NCI-H2196 treated with DMSO at 0.1 percent for 48 hours (cell line): ENCODE measurements around the gene ST6GALNAC3.

Experiments
- DNase-seq: peaks from one replicate; lab custom pipeline; 2025; ENCODE audit not compliant: unreplicated experiment; lab: John Stamatoyannopoulos, UW

The ST6GALNAC3 gene

DNA sequence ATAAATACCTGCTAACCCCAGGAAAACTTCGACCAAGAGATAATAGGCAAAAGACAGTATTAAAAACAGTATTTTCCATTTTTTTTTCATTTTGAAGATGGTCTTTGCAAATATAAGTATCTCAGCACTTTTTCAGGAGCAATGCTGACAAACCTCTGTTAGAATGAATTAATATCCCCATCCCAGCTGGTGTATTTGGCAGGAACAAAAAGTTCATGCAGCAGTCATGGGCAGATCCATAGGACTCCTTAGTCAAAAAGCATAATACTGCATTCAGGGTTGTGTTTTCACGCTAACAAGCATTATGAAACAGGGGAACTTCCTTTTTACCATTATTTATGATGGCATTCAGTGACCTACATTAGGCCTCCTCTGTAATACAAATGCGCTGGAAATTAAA, 344.0 kb downstream of the ST6GALNAC3 start:
- DNase-seq = no peak

DNA sequence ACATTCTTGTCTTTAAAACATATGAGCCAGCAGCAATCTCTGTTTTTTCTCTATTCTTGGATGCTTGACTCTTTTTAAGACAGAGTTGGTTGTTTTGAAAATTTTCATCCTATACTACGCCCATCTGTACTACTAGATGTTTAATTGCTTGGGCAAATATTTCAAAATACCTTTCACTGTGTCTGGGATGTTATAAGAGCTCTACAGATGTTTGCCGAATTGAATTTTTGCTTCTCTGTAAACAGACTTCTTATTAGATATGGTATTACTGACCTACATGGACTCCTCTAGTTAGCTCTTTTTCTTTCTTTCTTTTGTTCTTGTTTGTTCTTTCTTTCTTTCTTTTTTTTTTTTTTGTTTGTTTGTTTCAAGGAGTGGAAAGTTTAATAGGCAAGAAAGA, 345.1 kb downstream of the ST6GALNAC3 start:
- no peak for DNase-seq

DNA sequence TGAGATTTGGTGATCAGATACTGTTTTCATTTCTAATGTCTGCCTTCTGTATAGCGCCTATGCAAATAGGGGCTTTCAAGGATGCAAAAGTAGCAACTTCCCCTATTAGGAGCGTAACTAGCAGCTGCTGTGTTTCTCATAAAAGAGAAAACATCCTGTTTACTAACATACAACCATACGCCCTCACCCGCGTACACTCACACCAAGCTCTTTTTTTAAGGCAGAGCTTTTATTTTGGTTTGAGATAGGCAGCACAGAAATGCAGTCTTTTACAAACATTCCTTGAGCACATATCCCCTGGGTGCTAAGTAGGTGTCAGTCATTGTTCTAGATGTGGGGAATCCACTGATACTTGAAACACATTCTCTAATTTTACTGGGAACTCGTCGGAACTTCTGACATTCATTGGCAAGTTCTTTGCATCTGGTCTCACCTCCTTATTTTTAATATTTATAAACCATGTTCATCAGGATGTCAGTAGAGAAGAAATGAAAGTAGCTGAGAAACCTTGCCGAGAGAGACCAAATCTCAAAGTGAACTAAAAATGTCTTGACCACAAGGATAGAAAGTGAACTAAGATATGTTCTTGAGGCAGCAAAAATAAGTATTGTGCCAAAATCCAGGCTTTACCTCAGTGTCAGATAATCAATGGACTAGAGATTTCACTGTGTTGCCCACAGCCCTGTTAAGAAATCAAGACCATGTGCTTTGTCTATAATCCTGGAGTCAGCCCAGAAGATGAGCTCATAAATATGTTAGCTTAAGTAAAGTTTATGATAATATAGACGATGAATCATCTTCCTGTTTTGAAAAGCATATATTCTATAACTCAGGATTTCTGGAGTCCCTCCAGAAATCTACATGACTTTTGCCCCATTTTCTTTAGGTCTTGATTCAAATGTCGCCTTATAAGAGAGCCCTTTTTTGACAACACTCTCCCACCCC, 350.9 kb downstream of the ST6GALNAC3 start:
- DNase-seq = no peak

DNA sequence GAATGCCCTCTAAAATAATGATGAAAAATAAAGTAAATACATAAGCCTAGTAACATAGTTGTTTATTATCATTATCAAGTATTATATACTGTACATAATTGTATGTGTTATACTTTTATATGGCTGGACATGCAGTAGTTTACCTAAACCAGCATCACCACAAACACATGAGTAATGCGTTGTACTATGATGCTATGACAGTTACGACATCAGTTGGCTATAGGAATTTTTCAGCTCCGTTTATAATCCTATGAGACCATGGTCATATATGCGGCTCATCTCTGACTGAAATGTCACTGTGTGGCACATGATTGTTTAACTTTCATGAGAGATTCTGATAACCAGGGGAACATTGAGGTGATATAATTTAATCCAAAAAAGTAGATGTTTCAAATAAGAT, 352.1 kb downstream of the ST6GALNAC3 start:
- no peak for DNase-seq

DNA sequence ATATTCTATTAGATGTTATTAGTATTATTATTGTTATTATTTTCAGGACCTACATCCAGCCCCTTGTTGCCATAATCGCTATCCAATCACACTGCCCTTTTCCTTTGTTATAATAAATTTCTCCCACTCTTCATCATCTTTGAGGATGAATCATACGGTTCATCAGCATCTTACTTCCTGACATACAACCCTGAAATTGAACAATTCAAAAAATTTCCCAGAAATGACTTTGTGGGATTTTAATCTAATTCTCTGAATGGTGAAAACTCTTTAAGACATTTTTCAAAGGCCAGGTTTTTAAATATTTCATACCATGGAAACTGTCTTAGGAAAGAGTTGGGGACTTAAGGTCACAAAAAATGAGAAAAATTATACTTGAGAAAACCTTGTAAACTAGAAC, 353.5 kb downstream of the ST6GALNAC3 start:
- DNase-seq = no peak

DNA sequence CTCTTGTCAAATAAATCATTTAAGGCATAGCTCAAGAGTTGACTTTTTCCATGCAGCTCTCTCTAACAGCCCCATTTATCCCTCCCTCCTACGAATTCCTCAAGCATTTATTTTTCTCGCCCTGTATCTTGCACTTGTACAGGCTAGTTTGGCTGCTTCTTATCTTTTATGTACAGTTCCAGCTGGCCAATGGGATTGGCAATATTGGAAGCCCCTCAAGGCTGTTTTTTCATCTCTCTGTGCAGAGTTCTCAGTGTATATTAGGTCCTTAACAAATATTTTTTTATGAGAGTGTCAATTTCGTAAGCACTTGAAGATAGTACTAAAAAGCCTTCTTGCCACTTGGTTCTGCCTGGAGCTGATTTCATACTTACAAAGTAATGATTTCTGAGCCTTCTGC, 356.0 kb downstream of the ST6GALNAC3 start:
- DNase-seq = no peak

DNA sequence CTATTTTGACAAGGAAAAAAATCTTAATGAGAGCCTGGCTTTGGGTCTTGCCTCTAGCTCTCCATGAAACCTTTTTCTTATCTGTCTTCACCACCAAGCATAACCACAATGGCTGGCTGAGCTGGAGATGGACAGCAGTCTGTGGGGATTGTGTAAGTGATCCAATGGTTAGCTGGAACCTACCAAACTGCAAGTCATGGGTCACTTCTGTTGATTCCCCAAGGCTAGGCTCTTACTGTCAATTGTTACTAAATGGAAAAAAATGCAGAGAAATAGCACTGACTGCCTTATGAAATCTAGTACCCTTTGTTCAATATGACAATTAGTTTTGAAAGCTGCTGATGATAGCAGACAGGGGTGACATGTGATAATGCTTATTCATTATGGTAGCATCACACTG, 359.0 kb downstream of the ST6GALNAC3 start:
- DNase-seq = no peak

DNA sequence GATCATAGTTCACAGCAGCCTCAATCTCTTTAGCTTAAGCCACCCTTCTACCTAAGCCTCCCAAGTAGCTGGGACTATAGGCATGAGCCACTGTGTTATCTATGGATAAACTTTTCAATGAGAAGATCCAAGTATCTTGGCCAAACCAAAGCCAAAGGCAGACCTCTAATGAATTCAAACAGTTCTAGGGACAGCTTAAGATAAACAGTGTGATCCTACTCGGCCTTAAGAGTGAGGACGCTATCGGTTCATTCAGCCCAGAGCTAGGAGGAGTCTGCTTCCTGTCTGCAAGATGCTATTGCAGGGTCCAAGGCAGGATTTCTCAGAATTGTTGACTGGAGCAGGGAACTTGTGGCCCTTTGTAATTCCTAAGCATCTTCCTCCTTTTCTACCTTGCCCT, 368.7 kb downstream of the ST6GALNAC3 start:
- no peak for DNase-seq

DNA sequence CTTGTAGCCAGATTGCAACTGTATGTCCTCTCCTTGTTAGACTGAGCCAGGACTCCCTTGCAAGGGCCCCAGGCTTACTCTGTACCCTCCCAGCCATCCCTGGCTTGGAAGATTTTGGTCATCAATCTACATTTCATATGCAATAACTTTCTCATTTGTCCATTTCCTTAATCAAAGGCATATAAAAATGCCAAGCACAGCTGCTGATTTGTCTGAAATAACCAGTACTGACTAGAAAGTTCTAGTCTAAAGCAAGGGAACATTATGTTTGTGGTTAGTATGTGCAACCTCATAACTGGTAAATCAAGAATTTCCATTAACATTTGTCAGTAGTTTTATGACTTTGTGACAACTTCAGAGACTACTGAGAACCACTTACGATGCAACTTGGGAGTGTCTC, 370.2 kb downstream of the ST6GALNAC3 start:
- DNase-seq = no peak

DNA sequence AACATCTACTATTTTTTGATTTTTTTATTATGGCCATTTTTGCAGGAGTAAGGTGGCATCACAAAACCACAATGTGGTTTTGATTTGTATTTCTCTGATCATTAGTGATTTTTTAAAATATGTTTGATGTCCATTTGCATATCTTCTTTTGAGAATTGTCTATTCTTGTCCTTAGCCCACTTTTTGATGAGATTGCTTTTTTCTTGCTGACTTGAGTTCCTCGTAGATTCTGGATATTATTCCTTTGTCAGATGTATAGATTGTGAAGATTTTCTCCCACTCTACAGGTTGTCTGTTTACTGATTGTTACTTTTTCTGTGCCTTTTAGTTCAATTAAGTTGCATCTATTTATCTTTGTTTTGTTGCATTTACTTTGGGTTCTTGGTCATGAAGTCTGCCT, 375.7 kb downstream of the ST6GALNAC3 start:
- DNase-seq = no peak

DNA sequence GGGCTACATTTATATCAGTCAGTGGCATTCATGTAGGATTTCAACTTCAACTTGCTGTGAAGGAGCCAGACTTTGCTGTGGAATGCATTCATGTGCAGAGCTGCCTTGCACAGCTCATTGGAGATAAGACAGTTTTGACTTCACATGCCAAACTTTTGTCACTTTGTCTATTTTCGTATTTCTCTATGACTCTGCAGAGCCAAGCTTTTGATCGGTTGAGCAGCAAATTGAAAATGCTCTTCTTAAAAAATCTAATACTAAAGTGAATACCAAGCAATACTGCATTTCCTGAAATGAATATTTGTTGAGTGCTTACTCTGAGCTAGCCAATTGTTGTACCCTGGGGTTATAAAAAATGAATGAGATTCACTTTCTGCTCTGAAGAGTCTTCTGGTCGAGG, 388.7 kb downstream of the ST6GALNAC3 start:
- DNase-seq = no peak

DNA sequence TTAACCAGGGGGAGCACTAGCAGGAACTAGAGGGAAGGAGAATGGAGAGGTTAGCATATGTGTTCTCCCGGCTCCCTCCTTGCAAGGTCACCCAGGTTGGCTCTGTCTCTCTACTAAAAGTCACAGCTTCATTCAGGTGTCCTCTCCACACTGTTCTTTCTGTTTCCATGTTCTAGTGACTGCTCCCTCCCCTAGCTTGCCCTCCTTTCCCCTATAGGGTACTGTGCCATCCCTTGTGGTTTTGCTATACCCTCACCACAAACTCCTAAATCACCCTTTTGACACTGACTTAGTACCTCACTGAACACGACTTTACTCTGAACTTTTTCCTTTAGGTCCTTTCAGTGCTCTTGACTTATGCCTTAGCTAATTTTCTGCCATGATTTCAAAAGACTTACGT, 389.3 kb downstream of the ST6GALNAC3 start:
- no peak for DNase-seq

DNA sequence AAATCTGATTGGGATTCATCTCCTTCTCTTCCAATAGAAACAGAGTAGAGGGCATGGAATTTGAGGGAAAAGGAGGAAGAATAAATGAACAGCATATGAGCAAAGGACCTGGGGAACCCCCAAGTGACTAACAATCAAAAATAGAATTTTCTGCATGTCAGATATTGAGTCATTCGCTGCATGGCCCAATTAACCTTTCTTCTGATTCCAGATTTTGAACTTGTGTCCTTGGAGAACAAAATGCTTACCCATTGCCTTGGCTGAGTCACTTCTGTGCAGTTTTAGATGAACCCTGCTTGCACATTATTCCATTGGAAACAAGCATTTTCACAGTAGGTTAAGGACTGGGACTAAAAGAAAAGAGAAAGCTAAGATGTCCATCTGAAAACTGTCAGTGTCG, 390.5 kb downstream of the ST6GALNAC3 start:
- DNase-seq = no peak

DNA sequence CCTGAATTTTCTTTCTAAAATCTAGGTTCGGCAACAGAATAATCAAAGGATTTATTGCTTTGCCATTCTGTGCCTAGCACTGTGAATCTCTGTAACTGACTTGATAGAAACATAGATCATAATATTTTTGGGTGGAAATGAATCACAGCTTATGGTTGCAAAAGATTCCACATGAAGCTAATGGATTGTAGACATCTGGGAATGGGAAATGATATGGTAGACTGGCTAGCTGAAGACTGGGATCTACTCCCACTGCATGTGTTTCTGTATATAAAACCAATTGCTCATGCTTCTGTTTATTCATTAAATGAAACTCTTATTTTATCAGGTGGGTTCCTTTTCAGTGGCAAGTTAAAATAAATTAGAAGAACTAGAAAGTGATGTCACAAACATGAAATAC, 395.6 kb downstream of the ST6GALNAC3 start:
- DNase-seq = no peak

DNA sequence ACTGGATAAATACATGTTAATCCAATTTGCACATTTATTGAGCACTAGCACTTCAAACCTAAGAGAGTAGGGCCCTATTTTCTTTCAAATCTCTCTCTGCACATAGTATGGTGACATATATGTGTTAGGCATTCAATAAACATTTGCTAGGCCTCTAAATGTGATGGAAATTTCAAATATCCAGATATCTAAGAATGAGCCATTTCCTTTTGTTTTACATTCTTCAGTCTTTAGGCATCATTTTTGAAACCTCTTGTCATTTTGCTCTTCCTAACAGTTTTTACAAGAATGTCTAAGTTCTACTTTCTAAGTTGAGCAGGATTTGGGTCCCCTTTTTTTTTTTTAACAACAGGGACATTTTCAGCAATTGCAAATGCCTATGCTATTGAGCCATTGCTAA, 397.0 kb downstream of the ST6GALNAC3 start:
- no peak for DNase-seq

DNA sequence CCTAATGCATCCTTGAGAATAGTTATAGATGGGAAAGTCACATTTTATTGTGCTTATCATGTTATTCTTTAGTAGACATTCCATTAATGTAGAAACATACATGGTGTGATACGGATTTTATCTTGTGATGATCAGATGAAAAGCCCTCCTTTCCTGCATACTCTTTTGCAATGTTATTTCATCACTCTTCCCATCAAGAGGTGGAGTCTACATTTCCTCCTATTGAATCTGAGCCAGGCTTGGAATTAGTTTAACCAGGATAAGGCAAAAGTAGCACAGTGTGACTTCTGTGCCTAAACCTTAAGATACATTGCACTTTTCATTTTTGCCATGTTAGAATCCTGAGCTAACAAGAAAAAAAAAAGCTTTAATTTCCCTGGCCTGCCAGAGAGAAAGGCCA, 399.0 kb downstream of the ST6GALNAC3 start:
- no peak for DNase-seq

DNA sequence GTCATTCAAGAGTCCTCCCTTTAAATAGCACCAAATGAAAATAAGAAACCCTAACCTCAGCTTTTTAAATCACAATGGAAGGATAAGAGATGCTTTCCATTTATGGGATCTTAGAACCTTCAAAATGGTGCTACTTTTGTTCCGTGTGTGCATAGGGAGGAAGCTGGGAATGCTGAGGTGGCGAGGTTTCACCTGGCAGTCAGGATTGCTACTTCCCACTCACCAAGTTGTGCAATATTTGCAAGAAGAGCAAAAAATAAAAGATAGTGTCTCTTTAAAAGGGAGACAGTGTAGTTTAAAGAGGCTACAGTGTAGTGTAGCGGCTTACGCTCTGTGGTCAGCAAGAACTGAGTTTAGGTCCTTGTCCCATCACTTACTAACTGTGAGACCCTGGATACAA, 400.4 kb downstream of the ST6GALNAC3 start:
- DNase-seq = no peak

DNA sequence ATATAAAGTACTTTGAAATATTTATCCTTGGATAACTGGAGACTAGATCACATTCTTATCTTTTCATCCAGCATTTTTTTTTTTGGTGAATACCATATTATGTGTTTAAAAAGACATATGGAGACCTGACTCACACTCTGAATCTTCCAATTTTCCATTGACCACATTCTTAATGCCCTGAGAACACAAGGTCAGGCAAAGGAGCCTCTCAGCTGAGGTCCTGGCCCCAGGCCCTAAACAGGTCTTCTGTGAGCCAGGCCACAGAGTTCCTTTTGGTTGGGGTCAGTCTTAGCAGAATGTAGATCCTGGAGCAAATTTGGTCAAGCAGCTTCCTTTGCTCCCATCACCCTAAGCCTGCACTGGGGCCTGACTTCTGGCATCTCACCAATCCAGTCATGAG, 402.6 kb downstream of the ST6GALNAC3 start:
- DNase-seq = no peak

DNA sequence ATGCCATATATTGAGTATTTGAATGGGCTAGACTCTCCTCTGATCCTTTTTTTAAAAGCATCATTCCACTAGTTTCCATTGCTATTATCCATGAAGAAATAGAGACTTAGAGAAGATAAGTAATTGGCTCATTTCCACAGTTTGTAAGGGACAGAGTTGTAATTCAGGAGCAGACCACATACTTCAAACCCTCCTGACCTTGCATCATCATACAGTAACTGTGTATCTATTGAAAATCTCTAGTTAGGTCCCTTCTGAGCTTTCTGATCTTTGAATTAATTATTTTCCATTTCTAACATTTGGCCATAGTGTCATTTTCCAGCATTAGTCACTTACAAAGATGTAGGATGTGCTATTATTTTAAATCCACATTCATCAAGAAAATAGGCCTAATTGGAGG, 406.3 kb downstream of the ST6GALNAC3 start:
- no peak for DNase-seq

DNA sequence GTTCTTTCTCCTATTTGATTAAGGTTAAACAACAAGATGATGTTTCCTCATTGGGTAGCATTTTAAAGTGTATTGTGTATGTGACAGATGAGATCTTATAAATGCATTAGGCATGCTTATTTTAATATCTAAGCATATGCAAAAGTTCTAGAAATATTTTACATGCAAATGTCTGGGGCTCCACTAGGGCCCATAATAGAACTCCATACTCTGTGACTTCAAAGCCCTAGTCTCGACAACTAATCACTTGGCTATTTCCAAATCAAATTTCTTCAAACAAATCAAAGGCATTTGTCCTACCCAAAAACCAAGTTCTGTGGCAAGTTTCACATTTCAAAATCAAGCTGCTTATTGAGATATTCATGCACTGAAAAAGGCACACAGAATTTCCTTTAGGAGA, 407.1 kb downstream of the ST6GALNAC3 start:
- no peak for DNase-seq

DNA sequence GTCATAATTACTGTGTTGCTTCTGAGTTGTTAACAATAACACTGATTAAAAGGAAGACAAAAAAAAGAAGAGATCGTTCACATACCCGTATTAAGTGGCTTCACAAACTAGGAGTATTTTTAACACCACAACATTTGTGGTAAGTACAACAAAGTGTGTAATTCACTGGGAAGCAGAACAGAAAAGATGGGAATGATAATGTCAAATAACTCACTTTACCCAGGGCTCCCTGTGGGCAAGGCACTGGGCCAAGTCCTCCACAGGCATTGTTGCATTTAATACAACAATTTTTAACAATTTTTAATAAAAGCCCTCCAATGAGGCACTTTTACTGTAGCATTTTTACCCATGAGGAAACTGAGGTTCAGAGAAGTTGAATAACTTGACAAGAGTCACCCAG, 407.7 kb downstream of the ST6GALNAC3 start:
- DNase-seq = no peak

DNA sequence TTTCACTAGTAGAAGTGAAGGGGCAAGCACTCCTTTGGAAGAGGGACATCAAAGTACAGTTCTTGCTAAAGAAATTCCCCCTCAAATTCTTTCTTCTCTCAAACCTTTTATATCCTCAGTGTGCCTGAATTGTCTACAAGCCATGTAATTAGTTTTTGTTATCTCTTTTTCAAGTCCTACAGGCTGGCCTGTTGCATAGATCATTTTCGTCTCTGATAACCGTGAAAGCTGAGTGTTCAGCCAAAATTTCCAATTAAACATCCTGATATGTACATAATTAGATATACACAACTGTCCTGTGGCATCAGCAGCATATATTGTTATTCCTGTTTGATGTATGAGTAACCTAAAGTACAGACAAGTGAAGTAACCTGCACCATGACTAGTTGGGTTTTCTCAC, 417.2 kb downstream of the ST6GALNAC3 start:
- no peak for DNase-seq
